ENCODE measurements around the gene TLCD3B.

DNA sequence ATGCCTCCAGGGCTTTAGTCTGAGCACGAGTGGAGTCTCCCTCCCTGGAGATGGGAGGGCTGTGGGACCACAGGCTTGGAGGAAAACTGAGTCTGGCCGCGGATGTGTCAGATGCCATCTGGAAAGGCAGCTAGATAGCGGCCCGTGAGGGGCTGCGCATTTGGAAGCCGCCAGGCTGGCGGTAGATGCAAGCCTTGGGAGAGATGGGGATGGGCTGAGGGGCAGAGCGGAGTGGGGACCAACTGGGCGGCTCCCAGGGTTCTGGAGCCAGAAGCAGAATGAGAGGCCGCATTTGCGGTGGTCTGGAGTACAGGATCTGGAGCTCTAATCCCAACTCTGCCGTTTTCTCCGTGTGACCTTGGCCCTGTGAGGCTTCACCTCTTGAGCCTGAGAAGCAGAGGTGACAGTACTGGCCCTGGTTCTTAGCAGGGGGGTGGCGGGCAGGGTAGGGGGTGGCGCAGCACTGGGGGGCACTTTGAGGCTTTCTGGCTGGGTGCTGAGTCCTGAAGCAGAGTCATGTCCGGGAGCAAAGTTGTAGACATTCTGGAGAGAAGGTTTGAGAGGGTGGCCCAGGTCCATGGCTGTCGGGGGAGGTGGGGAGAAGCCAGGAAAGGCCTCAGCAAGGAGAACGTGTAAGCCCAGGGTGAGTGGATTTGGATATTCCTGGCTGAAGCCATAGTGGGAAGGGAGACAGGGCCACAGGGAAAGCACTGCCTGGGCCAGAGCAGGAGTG, 28.3 kb downstream of the TLCD3B start:
- TF ChIP-seq, protein P1, sequence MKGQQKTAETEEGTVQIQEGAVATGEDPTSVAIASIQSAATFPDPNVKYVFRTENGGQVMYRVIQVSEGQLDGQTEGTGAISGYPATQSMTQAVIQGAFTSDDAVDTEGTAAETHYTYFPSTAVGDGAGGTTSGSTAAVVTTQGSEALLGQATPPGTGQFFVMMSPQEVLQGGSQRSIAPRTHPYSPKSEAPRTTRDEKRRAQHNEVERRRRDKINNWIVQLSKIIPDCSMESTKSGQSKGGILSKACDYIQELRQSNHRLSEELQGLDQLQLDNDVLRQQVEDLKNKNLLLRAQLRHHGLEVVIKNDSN (IDR thresholded peaks at IDR 0.05), result no peak
- TF ChIP-seq YY1 (IDR thresholded peaks at IDR 0.05; ENCODE audit: low read depth) (no peak), RAD21 (IDR thresholded peaks at IDR 0.05; ENCODE audit: low read depth) (no peak)
- TF ChIP-seq, protein P2, sequence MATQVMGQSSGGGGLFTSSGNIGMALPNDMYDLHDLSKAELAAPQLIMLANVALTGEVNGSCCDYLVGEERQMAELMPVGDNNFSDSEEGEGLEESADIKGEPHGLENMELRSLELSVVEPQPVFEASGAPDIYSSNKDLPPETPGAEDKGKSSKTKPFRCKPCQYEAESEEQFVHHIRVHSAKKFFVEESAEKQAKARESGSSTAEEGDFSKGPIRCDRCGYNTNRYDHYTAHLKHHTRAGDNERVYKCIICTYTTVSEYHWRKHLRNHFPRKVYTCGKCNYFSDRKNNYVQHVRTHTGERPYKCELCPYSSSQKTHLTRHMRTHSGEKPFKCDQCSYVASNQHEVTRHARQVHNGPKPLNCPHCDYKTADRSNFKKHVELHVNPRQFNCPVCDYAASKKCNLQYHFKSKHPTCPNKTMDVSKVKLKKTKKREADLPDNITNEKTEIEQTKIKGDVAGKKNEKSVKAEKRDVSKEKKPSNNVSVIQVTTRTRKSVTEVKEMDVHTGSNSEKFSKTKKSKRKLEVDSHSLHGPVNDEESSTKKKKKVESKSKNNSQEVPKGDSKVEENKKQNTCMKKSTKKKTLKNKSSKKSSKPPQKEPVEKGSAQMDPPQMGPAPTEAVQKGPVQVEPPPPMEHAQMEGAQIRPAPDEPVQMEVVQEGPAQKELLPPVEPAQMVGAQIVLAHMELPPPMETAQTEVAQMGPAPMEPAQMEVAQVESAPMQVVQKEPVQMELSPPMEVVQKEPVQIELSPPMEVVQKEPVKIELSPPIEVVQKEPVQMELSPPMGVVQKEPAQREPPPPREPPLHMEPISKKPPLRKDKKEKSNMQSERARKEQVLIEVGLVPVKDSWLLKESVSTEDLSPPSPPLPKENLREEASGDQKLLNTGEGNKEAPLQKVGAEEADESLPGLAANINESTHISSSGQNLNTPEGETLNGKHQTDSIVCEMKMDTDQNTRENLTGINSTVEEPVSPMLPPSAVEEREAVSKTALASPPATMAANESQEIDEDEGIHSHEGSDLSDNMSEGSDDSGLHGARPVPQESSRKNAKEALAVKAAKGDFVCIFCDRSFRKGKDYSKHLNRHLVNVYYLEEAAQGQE (IDR thresholded peaks at IDR 0.05; ENCODE audit: low read depth), result no peak
